ENCODE measurements around the gene KPTN.

DNA sequence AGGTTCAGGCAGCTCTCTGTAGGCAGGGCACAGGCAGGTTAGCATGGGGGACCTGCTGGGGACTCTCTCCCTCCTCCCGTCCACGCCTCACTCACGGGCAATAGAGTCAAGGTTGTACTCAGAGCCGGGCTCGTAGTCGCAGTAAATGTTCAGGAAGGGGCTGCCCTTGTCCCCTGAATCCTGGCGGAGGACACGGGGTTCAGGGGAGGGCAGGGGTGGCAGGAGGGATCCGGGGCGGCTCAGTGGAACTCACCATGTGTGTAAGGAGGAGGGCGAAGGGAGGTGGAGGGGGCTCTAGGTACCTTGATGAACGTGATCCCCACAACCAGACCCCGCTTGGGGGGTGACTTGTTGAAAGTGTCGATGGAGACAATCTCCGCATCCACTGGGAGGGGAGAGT, 819 bp downstream of the KPTN start:
- TF ChIP-seq POLR2A (IDR thresholded peaks at IDR 0.05; ENCODE audit: low read length) (no peak), GATA1 (IDR thresholded peaks at IDR 0.05; ENCODE audit: low read depth, low read length) (no peak)

Measured in erythroblast (primary cell).